Esophagus squamous epithelium (tissue), 5 donors: ENCODE results near the gene PAX9. TPM values are rescaled to one million over a fixed set of nuclear protein-coding genes. Genes with fewer than 3 reads are reported as not detected.

ENCODE experiments used
- DNase-seq: peaks from one replicate; lab custom pipeline; 2025; lab: John Stamatoyannopoulos, UW
- H3K27ac ChIP-seq, 4 donors: fragments of 200-600 bp; sonication (generic); one replicate each; pipeline ENCODE4 v1.5.1; 2016 to 2019; ENCODE audit warnings: mild to moderate bottlenecking in 1 of 4
- H3K27me3 ChIP-seq, 4 donors: fragments of 200-600 bp; sonication (generic); 1 replicate in 3 of 4; 2 replicates in 1 of 4; pipeline versions ENCODE4 v1.5.1 to v1.6.0; 2017 to 2021; ENCODE audit warnings: antibody characterized with exemption in 1 of 4
- H3K36me3 ChIP-seq, 3 donors: fragments of 200-600 bp; sonication (generic); one replicate each; pipeline ENCODE4 v1.5.1; 2016 to 2019
- H3K4me1 ChIP-seq, 3 donors: fragments of 200-600 bp; sonication (generic); one replicate each; pipeline ENCODE4 v1.5.1; 2017 to 2019
- H3K4me3 ChIP-seq, 4 donors: fragments of 200-600 bp; sonication (generic); 1 replicate in 3 of 4; 2 replicates in 1 of 4; pipeline ENCODE4 v1.5.1; 2016 to 2019; ENCODE audit warnings: mild to moderate bottlenecking in 2 of 4, moderate library complexity in 1 of 4
- H3K9me3 ChIP-seq, 3 donors: fragments of 200-600 bp; sonication (generic); one replicate each; pipeline ENCODE4 v1.5.1; 2016 to 2019
- POLR2A ChIP-seq, 4 donors: fragments of 450-650 bp; IDR thresholded peaks; one replicate each; pipeline ENCODE4 v1.6.1; 2017; ENCODE audit warnings: antibody characterized with exemption in 4 of 4, mild to moderate bottlenecking in 4 of 4, moderate library complexity in 3 of 4
- WGBS, 2 donors: methylation state at CpG; one replicate each; pipeline ENCODE4 v1.1.5; 2018; 5-methylcytosine and 5-hydroxymethylcytosine counted together
- intact Hi-C: fragments of 100-400 bp; cut with DNase I; formaldehyde crosslinking; loops from one replicate; pipeline ENCODE4 v1.15.0; 2022
- total RNA-seq, 4 donors: library from RNA; depleted of rRNA; stranded (reverse); fragments of >200 nt; gene quantifications; one replicate each; pipeline ENCODE4 v1.1.0, GENCODE V29; 2016
- TF ChIP-seq, protein P1 (sequence below), 6 experiments: fragments of 450-650 bp in 4 of 6; fragments of 200-600 bp in 2 of 6; sonication (generic) in 2 of 6; IDR thresholded peaks; one replicate each; pipeline ENCODE4 v1.5.1; 2016 to 2019; ENCODE audit warnings: antibody characterized with exemption in 6 of 6, mild to moderate bottlenecking in 4 of 6, moderate library complexity in 4 of 6
- donor health status: DM: yes; HTN: yes; CAD: no.

Gene PAX9
- total RNA-seq, 4 donors from 2014 or later = 70.1 to 152 (median 100) TPM

DNA sequence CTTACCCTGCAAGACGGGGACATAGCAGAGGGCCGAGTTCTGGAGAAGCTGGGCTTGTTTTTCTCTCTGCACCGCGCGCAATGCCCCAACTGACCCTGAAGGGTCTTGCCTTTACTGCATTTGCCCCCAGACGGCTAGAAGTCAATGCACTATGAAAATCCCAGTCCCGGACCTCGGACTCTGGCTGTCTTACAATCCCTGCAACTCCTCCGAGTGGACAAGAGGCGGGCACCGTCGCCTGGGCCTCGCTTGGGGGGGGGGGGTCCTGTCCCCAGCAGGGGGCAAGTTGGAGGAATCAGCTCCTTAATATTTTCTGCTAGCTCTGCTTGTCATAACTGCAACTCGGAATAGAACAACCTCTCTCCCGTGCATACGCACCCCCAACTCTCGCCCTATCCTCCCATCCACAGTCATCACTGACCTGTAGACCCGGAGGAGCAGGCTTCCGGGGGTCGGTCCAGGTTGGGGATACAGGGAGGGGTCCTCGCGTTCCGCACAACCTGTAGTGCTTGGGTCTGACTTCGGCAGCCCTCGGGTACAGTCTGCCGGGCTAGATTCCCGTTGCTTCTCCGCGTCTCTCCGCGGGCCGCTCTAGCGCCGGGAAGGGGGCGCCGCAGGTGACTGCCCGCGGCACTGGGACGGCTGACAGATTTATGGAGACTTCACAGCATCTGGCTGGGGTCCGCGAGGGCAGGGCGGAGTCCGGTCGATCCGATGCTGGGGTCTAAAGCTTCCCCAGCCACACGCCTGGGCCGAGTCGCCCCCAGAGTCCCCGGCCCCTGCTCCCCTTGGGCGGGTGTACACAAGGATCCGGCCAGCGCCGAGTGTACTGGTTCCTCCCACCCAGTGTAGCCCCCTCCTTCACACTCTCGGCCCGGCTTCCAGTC is 3.3 kb upstream of the PAX9 start:
- 3% methylated on average over 16 of the region's 55 CpGs; no CpG with 5 or more reads in 1 of the 2 donors for WGBS, 2 donors
- no peak for DNase-seq
- no peaks in the 10 kb centered on the region for H3K9me3 ChIP-seq
- H3K4me1 ChIP-seq = peaks cover 3 to 85% (median 18%) of the 10 kb centered on the region in 3 donors
- peaks cover 0 to 100% (median 41%) of the 10 kb centered on the region in 4 donors for H3K27me3 ChIP-seq
- peak overlapping the region; percentile 70 to 75 (median 71) for H3K4me3 ChIP-seq
- peaks cover 0 to 15% (median 3%) of the 10 kb centered on the region in 3 donors for H3K36me3 ChIP-seq
- H3K27ac ChIP-seq = peak overlapping the region; percentile 82 to 96 (median 94)
- intact Hi-C loops = loop anchor here (10.0 kb wide), 1 partner anchor 496 kb away; no protein-coding TSS in a partner anchor
- TF ChIP-seq, protein P1, sequence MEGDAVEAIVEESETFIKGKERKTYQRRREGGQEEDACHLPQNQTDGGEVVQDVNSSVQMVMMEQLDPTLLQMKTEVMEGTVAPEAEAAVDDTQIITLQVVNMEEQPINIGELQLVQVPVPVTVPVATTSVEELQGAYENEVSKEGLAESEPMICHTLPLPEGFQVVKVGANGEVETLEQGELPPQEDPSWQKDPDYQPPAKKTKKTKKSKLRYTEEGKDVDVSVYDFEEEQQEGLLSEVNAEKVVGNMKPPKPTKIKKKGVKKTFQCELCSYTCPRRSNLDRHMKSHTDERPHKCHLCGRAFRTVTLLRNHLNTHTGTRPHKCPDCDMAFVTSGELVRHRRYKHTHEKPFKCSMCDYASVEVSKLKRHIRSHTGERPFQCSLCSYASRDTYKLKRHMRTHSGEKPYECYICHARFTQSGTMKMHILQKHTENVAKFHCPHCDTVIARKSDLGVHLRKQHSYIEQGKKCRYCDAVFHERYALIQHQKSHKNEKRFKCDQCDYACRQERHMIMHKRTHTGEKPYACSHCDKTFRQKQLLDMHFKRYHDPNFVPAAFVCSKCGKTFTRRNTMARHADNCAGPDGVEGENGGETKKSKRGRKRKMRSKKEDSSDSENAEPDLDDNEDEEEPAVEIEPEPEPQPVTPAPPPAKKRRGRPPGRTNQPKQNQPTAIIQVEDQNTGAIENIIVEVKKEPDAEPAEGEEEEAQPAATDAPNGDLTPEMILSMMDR (IDR thresholded peaks at IDR 0.05) = no peak
- no peak for TF ChIP-seq POLR2A (IDR thresholded peaks at IDR 0.05)

DNA sequence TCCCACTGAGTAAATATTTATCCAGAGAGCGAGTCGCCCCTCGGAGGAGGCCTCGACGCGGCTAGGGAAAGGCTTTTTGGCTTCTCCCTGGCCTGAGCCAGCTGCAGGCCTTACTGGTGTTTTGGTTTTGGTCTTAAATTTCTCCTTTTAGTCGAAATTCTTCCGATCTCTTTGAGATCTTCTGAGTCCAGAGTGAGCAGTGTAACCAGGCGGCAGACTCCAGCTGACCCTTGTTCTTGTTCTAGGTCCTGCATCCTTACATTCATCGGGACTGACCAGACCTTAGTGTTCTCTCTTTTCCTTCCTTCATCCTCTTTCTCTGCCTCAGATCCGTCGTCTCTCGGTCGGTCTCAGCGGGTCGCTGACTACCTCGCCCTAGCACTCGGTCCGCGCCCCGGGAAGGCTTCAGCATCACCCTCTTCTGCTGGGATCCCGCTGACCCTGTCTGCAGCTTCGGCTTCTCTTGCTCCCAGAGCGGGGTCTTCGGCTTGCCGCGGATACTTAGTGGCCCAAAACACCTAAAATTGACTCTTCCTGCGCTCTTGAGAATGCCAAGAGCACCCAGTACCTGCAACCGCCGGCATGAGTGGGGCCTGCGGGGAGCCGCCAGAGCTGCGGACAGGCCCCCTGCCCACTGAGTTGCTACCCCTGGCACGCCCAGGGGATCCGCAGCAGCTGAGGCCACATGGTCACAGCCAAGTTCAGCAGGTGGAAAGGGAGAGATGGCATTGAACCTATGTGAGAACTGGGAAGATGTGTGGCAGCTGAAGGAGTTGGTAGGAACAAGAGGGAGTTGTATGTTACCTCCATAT is 2.4 kb upstream of the PAX9 start:
- peaks cover 0 to 100% (median 44%) of the 10 kb centered on the region in 4 donors for H3K27me3 ChIP-seq

DNA sequence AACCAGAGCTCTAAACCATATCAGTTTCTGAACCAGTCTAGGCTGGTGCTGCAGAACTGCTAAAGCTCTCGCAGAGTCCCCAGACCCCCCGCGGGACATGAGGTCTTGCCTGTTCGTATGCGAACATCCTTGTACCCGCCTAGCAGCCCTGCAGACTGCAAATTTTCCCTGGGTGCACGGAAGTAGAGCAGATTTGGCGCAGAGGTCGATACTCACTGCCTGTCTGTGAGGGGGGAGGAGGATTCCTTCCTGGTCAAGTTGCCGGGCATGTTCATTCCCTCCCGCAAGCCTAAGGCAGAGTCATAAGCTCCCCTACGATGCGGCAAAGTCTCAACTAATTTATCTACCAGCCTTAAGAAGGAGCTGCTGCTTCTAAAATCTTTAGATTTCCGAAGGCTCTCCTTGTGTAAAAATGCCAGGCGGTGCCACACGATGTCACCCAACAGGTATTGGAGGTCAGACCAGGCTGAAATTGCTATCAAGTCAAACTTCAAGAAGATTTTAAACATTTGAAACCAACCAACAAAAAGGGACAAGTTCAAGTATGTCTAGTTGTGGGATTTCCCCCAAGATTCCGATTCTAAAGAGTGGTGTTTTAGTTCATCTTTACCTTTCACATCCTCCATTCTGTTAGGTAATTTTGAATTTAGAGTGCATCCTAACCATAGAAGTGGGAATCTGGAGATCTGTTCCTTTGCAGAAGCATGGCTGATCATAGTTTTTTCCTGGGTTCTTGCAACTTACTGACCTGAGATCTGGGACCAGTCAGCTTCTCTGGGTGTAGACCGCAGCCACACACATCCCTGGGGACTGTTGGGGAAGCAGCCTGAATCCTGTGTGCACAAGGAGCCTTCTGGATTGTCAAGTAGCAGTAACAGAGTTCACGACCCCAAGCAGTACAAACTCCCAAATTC is 1.6 kb upstream of the PAX9 start:
- H3K4me1 ChIP-seq = peaks cover 3 to 90% (median 27%) of the 10 kb centered on the region in 3 donors

More for the DNA sequence above, 2.4 kb upstream of the PAX9 start:
- H3K36me3 ChIP-seq = peaks cover 0 to 23% (median 5%) of the 10 kb centered on the region in 3 donors
- no peak for DNase-seq
- no peak for TF ChIP-seq POLR2A (IDR thresholded peaks at IDR 0.05)
- TF ChIP-seq, protein P1 (IDR thresholded peaks at IDR 0.05) = no peak
- peaks cover 3 to 93% (median 26%) of the 10 kb centered on the region in 3 donors for H3K4me1 ChIP-seq
- 8 to 9% methylated on average over 15 to 26 of the region's 35 CpGs for WGBS, 2 donors
- intact Hi-C loops = loop anchor here (10.0 kb wide), 1 partner anchor 496 kb away; no protein-coding TSS in a partner anchor
- no peaks in the 10 kb centered on the region for H3K9me3 ChIP-seq
- peak overlapping the region; percentile 70 to 75 (median 71) for H3K4me3 ChIP-seq
- H3K27ac ChIP-seq = peak overlapping the region; percentile 82 to 96 (median 94)

More for the DNA sequence above, 1.6 kb upstream of the PAX9 start:
- H3K9me3 ChIP-seq = no peaks in the 10 kb centered on the region
- intact Hi-C loops = loop anchor here (10.0 kb wide), 2 partner anchors 285 to 495 kb away; no protein-coding TSS in a partner anchor
- H3K4me3 ChIP-seq = peak overlapping the region; percentile 70 to 75 (median 71)
- peak in 2 of 4 donors; percentile 9 to 59 for TF ChIP-seq POLR2A (IDR thresholded peaks at IDR 0.05)
- TF ChIP-seq, protein P1 (IDR thresholded peaks at IDR 0.05) = no peak
- WGBS, 2 donors = 4 to 7% methylated on average over 13 to 14 of the region's 19 CpGs
- H3K27me3 ChIP-seq = peaks cover 0 to 100% (median 43%) of the 10 kb centered on the region in 4 donors
- DNase-seq = no peak
- peak overlapping the region; percentile 82 to 96 (median 94) for H3K27ac ChIP-seq
- peaks cover 0 to 22% (median 5%) of the 10 kb centered on the region in 3 donors for H3K36me3 ChIP-seq
